CD4-positive, alpha-beta T cell treated with Interleukin-10 for 1 hour (primary cell): ENCODE results near the gene KCNIP4.
"Not testable (repeated sequence)": the region's sequence is repeated elsewhere in the genome, so short reads cannot be mapped to it uniquely, and the experiment has no call there.

Experiments
- DNase-seq: peaks from one replicate; pipeline ENCODE4 v3.0.0-alpha.2; 2020

The KCNIP4 gene

GRCh38 chr4:21948347-21949072 lies at the start of gene KCNIP4:
TSS of gene KCNIP4 (minus strand) at chr4:21948772.
- no peak for DNase-seq

GRCh38 chr4:21996618-21997017 lies 48.0 kb upstream of the KCNIP4 start:
- DNase-seq: not testable (repeated sequence)

GRCh38 chr4:21992330-21992729 lies 43.8 kb upstream of the KCNIP4 start:
- DNase-seq: no peak

- no peak for DNase-seq
Measured at GRCh38 chr4:21991562-21991961, 43.0 kb upstream of the KCNIP4 start.

- no peak for DNase-seq
Measured at GRCh38 chr4:21991050-21991449, 42.5 kb upstream of the KCNIP4 start.

GRCh38 chr4:21989351-21989750 lies 40.8 kb upstream of the KCNIP4 start:
- DNase-seq: no peak

- no peak for DNase-seq
Measured at GRCh38 chr4:21986307-21986706, 37.7 kb upstream of the KCNIP4 start.

- no peak for DNase-seq
Measured at GRCh38 chr4:21982087-21982486, 33.5 kb upstream of the KCNIP4 start.

GRCh38 chr4:21979196-21979595 lies 30.6 kb upstream of the KCNIP4 start:
- DNase-seq: no peak

- DNase-seq: no peak
Measured at GRCh38 chr4:21976166-21976565, 27.6 kb upstream of the KCNIP4 start.

GRCh38 chr4:21973850-21974249 lies 25.3 kb upstream of the KCNIP4 start:
- no peak for DNase-seq

GRCh38 chr4:21964762-21965319 lies 16.3 kb upstream of the KCNIP4 start:
- DNase-seq: no peak

GRCh38 chr4:21962691-21963090 lies 14.1 kb upstream of the KCNIP4 start:
- no peak for DNase-seq

- DNase-seq: no peak
Measured at GRCh38 chr4:21960793-21961192, 12.2 kb upstream of the KCNIP4 start.

- DNase-seq: no peak
Measured at GRCh38 chr4:21954916-21955315, 6.3 kb upstream of the KCNIP4 start.

GRCh38 chr4:21953653-21954052 lies 5.1 kb upstream of the KCNIP4 start:
- no peak for DNase-seq

- DNase-seq: no peak
Measured at GRCh38 chr4:21952549-21952948, 4.0 kb upstream of the KCNIP4 start.

- DNase-seq: no peak
Measured at GRCh38 chr4:21949073-21949457, 493 bp upstream of the KCNIP4 start.

- DNase-seq: no peak
Measured at GRCh38 chr4:21947791-21948346, 703 bp downstream of the KCNIP4 start.

GRCh38 chr4:21946858-21947257 lies 1.7 kb downstream of the KCNIP4 start:
- DNase-seq: no peak

- no peak for DNase-seq
Measured at GRCh38 chr4:21921526-21922180, 26.9 kb downstream of the KCNIP4 start.

- DNase-seq: no peak
Measured at GRCh38 chr4:21915761-21916160, 32.8 kb downstream of the KCNIP4 start.

GRCh38 chr4:21901831-21902230 lies 46.7 kb downstream of the KCNIP4 start:
- DNase-seq: no peak

- no peak for DNase-seq
Measured at GRCh38 chr4:21901281-21901680, 47.3 kb downstream of the KCNIP4 start.
